Chondrocyte (in vitro differentiated cells): ENCODE measurements around the gene IL7R. TPM values are rescaled to one million over a fixed set of nuclear protein-coding genes. Genes with fewer than 3 reads are reported as not detected.
A peak's percentile ranks its signal among the peaks of the same experiment; 100 is the strongest.
"Not testable (repeated sequence)": the region's sequence is repeated elsewhere in the genome, so short reads cannot be mapped to it uniquely, and the experiment has no call there.

Source experiments
- DNase-seq: peaks from one replicate; pipeline ENCODE4 v3.0.0; 2021; ENCODE audit warnings: mixed read lengths, low spot score
- H3K27ac Mint-ChIP-seq: one replicate; pipeline ENCODE4 v1.8.0; 2021; ENCODE audit warnings: mild to moderate bottlenecking, moderate library complexity, mixed read lengths; ENCODE audit not compliant: unreplicated experiment
- H3K27me3 Mint-ChIP-seq: 2 replicates; pipeline ENCODE4 v1.8.0; 2021; ENCODE audit warnings: low read depth, mixed read lengths
- H3K36me3 Mint-ChIP-seq: 2 replicates; pipeline ENCODE4 v1.8.0; 2021; ENCODE audit warnings: low read depth, mixed read lengths
- H3K4me1 Mint-ChIP-seq: 2 replicates; pipeline ENCODE4 v1.8.0; 2021; ENCODE audit warnings: low read depth, mild to moderate bottlenecking, mixed read lengths
- H3K4me3 Mint-ChIP-seq: one replicate; pipeline ENCODE4 v1.8.0; 2021; ENCODE audit warnings: mild to moderate bottlenecking, moderate library complexity, mixed read lengths; ENCODE audit not compliant: unreplicated experiment
- H3K9me3 Mint-ChIP-seq: 2 replicates; pipeline ENCODE4 v1.8.0; 2021; ENCODE audit warnings: low read depth, mixed read lengths
- total RNA-seq: library from RNA; stranded (reverse); gene quantifications from 3 replicates; pipeline ENCODE4 v1.2.1, GENCODE V29; 2021
- TF ChIP-seq, protein P1 (sequence below): fragments of 200-600 bp; sonication (generic); IDR thresholded peaks from 2 replicates; pipeline ENCODE4 v1.5.0; 2021; ENCODE audit warnings: antibody characterized with exemption, mild to moderate bottlenecking, moderate library complexity

Gene IL7R
- total RNA-seq, 1 donor from 2014 or later = 0.50 TPM

- H3K9me3 Mint-ChIP-seq = no peaks in the 10 kb centered on the region
- no peaks in the 10 kb centered on the region for H3K27me3 Mint-ChIP-seq
- DNase-seq = no peak
- no peak overlapping the region for H3K4me3 Mint-ChIP-seq
- no peak overlapping the region for H3K27ac Mint-ChIP-seq
- TF ChIP-seq, protein P1, sequence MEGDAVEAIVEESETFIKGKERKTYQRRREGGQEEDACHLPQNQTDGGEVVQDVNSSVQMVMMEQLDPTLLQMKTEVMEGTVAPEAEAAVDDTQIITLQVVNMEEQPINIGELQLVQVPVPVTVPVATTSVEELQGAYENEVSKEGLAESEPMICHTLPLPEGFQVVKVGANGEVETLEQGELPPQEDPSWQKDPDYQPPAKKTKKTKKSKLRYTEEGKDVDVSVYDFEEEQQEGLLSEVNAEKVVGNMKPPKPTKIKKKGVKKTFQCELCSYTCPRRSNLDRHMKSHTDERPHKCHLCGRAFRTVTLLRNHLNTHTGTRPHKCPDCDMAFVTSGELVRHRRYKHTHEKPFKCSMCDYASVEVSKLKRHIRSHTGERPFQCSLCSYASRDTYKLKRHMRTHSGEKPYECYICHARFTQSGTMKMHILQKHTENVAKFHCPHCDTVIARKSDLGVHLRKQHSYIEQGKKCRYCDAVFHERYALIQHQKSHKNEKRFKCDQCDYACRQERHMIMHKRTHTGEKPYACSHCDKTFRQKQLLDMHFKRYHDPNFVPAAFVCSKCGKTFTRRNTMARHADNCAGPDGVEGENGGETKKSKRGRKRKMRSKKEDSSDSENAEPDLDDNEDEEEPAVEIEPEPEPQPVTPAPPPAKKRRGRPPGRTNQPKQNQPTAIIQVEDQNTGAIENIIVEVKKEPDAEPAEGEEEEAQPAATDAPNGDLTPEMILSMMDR = no peak
- peaks cover 45% of the 10 kb centered on the region for H3K4me1 Mint-ChIP-seq
- no peaks in the 10 kb centered on the region for H3K36me3 Mint-ChIP-seq
Observed at GRCh38 chr5:35853631-35854030, 3.1 kb upstream of the IL7R start.

DNA sequence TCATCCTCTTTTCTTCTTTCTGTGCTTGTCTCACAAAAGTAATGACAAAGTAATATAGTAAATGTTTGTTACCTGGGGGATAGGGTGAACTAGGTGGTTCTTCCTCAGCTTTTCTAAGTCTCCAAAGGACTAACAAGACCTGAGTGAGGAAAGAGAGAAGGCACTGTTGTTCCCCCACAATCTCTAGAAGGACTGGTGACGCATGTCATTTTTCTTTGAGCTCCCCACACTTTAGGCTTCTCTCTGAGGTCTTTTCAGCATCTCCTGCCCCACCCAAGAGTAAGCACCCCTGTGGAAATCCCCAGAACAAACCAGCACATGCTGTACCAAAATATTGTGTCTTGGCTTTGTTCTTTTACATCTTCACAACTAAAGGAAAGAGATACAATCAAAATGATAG lies 2.4 kb upstream of the IL7R start:
- H3K36me3 Mint-ChIP-seq = no peaks in the 10 kb centered on the region
- H3K9me3 Mint-ChIP-seq = no peaks in the 10 kb centered on the region
- H3K4me3 Mint-ChIP-seq = no peak overlapping the region
- H3K27me3 Mint-ChIP-seq = no peaks in the 10 kb centered on the region
- H3K4me1 Mint-ChIP-seq = peaks cover 51% of the 10 kb centered on the region
- no peak for DNase-seq
- TF ChIP-seq, protein P1 = no peak
- H3K27ac Mint-ChIP-seq = no peak overlapping the region

GRCh38 chr5:35855187-35855586 lies 1.5 kb upstream of the IL7R start:
- Mint-ChIP-seq H3K36me3 (no peaks in the 10 kb centered on the region), H3K4me1 (peaks cover 61% of the 10 kb centered on the region), H3K27ac (no peak overlapping the region), H3K4me3 (no peak overlapping the region), H3K9me3 (no peaks in the 10 kb centered on the region), H3K27me3 (no peaks in the 10 kb centered on the region)
- no peak for DNase-seq
- TF ChIP-seq, protein P1 = no peak

DNA sequence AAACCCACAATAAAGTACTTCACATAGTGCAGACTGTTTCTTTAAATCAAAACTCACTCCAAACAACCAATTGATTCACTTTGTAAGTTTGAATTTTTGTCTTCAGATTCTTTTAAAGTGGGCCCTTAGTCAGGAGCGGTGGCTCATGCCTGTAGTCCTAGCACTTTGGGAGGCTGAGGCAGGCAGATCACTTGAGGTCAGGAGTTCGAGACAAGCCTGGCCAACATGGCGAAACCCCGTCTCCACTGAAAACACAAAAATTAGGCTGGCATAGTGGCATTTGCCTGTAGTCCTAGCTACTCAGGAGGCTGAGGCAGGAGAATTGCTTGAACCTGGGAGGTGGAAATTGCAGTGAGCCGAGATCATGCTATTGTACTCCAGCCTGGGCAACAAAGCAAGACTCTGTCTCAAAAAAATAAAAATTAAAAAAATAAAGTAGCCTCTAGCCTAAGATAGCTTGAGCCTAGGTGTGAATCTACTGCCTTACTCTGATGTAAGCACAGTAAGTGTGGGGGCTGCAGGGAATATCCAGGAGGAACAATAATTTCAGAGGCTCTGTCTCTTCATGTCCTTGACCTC lies 416 bp upstream of the IL7R start:
- H3K4me1 Mint-ChIP-seq = peaks cover 66% of the 10 kb centered on the region
- DNase-seq, H3K9me3 Mint-ChIP-seq, H3K4me3 Mint-ChIP-seq, H3K27me3 Mint-ChIP-seq, H3K36me3 Mint-ChIP-seq: not testable (repeated sequence)
- H3K27ac Mint-ChIP-seq = peak overlapping the region; percentile 81

- H3K36me3 Mint-ChIP-seq = no peaks in the 10 kb centered on the region
- peak overlapping the region; percentile 81 for H3K27ac Mint-ChIP-seq
- no peak for DNase-seq
- H3K4me3 Mint-ChIP-seq = no peak overlapping the region
- TF ChIP-seq, protein P1 = no peak
- peaks cover 66% of the 10 kb centered on the region for H3K4me1 Mint-ChIP-seq
- H3K27me3 Mint-ChIP-seq = no peaks in the 10 kb centered on the region
- H3K9me3 Mint-ChIP-seq = peaks cover 3% of the 10 kb centered on the region
Observed at GRCh38 chr5:35857606-35858205, 1.0 kb downstream of the IL7R start.
